ENCODE measurements around the gene BMF. TPM values are rescaled to one million over a fixed set of nuclear protein-coding genes. Genes with fewer than 3 reads are reported as not detected.

Gene BMF
- total and polyA plus RNA-seq, 2 experiments from 2014 or later: 0.40 to 1.1 TPM

- Histone ChIP-seq H3K27me3 (replicated peaks; ENCODE audit: insufficient read depth) (no peaks in the 10 kb centered on the region), H3K4me2 (ENCODE audit: unreplicated experiment) (no peak overlapping the region), H2AFZ (no peak overlapping the region), H3K79me2 (ENCODE audit: insufficient read depth) (no peaks in the 10 kb centered on the region), H3K27ac (no peak overlapping the region), H4K20me1 (ENCODE audit: insufficient read depth) (no peaks in the 10 kb centered on the region), H3K9ac (no peak overlapping the region), H3F3A (ENCODE audit: insufficient read depth) (peaks cover 14% of the 10 kb centered on the region), H3K9me2 (ENCODE audit: insufficient read depth) (no peaks in the 10 kb centered on the region), H3K9me3 (ENCODE audit: low read depth) (no peaks in the 10 kb centered on the region), H3K4me1 (ENCODE audit: insufficient read depth) (peaks cover 29% of the 10 kb centered on the region), H3K4me3 (no peak overlapping the region), H3K36me3 (ENCODE audit: low read depth) (no peaks in the 10 kb centered on the region)
- in situ Hi-C loops (cut with MboI): no loop called here
- no peak for DNase-seq
- TF ChIP-seq EZH2phosphoT487 (IDR thresholded peaks at IDR 0.05; ENCODE audit: insufficient read depth, low read depth) (no peak), EZH2 (IDR thresholded peaks at IDR 0.05; ENCODE audit: insufficient read depth, poor library complexity, severe bottlenecking) (no peak)
- WGBS, 2 experiments (ENCODE audit: low coverage in 1 of 2, low lambda C conversion rate in 2 of 2, missing lambda C conversion rate in 2 of 2): 70 to 79% methylated on average over 5 of the region's 5 CpGs
These were observed 42.1 kb downstream of the BMF start for GRCh38 chr15:40066589-40066988.

GRCh38 chr15:40065166-40065565, 43.5 kb downstream of the BMF start:
- H3K27me3 ChIP-seq (replicated peaks; ENCODE audit: insufficient read depth): no peaks in the 10 kb centered on the region
- no peaks in the 10 kb centered on the region for H4K20me1 ChIP-seq (ENCODE audit: insufficient read depth)
- H3K9me3 ChIP-seq (ENCODE audit: low read depth): no peaks in the 10 kb centered on the region
- H3K36me3 ChIP-seq (ENCODE audit: low read depth): no peaks in the 10 kb centered on the region
- DNase-seq: no peak
- peaks cover 14% of the 10 kb centered on the region for H3F3A ChIP-seq (ENCODE audit: insufficient read depth)
- no peak overlapping the region for H3K9ac ChIP-seq
- 95 to 96% methylated on average over 3 of the region's 3 CpGs for WGBS, 2 experiments (ENCODE audit: low coverage in 1 of 2, low lambda C conversion rate in 2 of 2, missing lambda C conversion rate in 2 of 2)
- H3K4me2 ChIP-seq (ENCODE audit: unreplicated experiment): no peak overlapping the region
- H3K9me2 ChIP-seq (ENCODE audit: insufficient read depth): no peaks in the 10 kb centered on the region
- in situ Hi-C loops (cut with MboI): no loop called here
- no peak overlapping the region for H3K27ac ChIP-seq
- H2AFZ ChIP-seq: no peak overlapping the region
- TF ChIP-seq EZH2 (IDR thresholded peaks at IDR 0.05; ENCODE audit: insufficient read depth, poor library complexity, severe bottlenecking) (no peak), EZH2phosphoT487 (IDR thresholded peaks at IDR 0.05; ENCODE audit: insufficient read depth, low read depth) (no peak)
- H3K4me1 ChIP-seq (ENCODE audit: insufficient read depth): peaks cover 29% of the 10 kb centered on the region
- no peak overlapping the region for H3K4me3 ChIP-seq
- no peaks in the 10 kb centered on the region for H3K79me2 ChIP-seq (ENCODE audit: insufficient read depth)

GRCh38 chr15:40064231-40064894, 44.3 kb downstream of the BMF start:
- Histone ChIP-seq H3K36me3 (ENCODE audit: low read depth) (no peaks in the 10 kb centered on the region), H3K27ac (peak overlapping the region; percentile 64), H3K4me3 (no peak overlapping the region), H3K4me2 (ENCODE audit: unreplicated experiment) (peak overlapping the region; percentile 41), H4K20me1 (ENCODE audit: insufficient read depth) (no peaks in the 10 kb centered on the region), H3K79me2 (ENCODE audit: insufficient read depth) (no peaks in the 10 kb centered on the region), H3K27me3 (replicated peaks; ENCODE audit: insufficient read depth) (no peaks in the 10 kb centered on the region), H2AFZ (no peak overlapping the region), H3F3A (ENCODE audit: insufficient read depth) (peaks cover 14% of the 10 kb centered on the region), H3K4me1 (ENCODE audit: insufficient read depth) (peaks cover 29% of the 10 kb centered on the region), H3K9ac (no peak overlapping the region), H3K9me2 (ENCODE audit: insufficient read depth) (no peaks in the 10 kb centered on the region), H3K9me3 (ENCODE audit: low read depth) (no peaks in the 10 kb centered on the region)
- peak; percentile 69 for DNase-seq
- 61 to 75% methylated on average over 8 of the region's 8 CpGs for WGBS, 2 experiments (ENCODE audit: low coverage in 1 of 2, low lambda C conversion rate in 2 of 2, missing lambda C conversion rate in 2 of 2)
- TF ChIP-seq EZH2 (IDR thresholded peaks at IDR 0.05; ENCODE audit: insufficient read depth, poor library complexity, severe bottlenecking) (no peak), EZH2phosphoT487 (IDR thresholded peaks at IDR 0.05; ENCODE audit: insufficient read depth, low read depth) (no peak)
- in situ Hi-C loops (cut with MboI): no loop called here

- no peaks in the 10 kb centered on the region for H3K36me3 ChIP-seq (ENCODE audit: low read depth)
- TF ChIP-seq EZH2 (IDR thresholded peaks at IDR 0.05; ENCODE audit: insufficient read depth, poor library complexity, severe bottlenecking) (no peak), EZH2phosphoT487 (IDR thresholded peaks at IDR 0.05; ENCODE audit: insufficient read depth, low read depth) (no peak)
- 0 to 16% methylated on average over 2 of the region's 2 CpGs for WGBS, 2 experiments (ENCODE audit: low coverage in 1 of 2, low lambda C conversion rate in 2 of 2, missing lambda C conversion rate in 2 of 2)
- DNase-seq: peak; percentile 82
- H3K9ac ChIP-seq: no peak overlapping the region; the same call in 1 of the 2 replicates
- in situ Hi-C loops (cut with MboI): no loop called here
- H3F3A ChIP-seq (ENCODE audit: insufficient read depth): peaks cover 14% of the 10 kb centered on the region
- H2AFZ ChIP-seq: peak overlapping the region; percentile 65
- no peaks in the 10 kb centered on the region for H3K79me2 ChIP-seq (ENCODE audit: insufficient read depth)
- no peak overlapping the region for H3K4me3 ChIP-seq
- no peaks in the 10 kb centered on the region for H4K20me1 ChIP-seq (ENCODE audit: insufficient read depth)
- peak overlapping the region; percentile 41 for H3K4me2 ChIP-seq (ENCODE audit: unreplicated experiment)
- no peaks in the 10 kb centered on the region for H3K9me3 ChIP-seq (ENCODE audit: low read depth)
- peak overlapping the region; percentile 64 for H3K27ac ChIP-seq
- no peaks in the 10 kb centered on the region for H3K9me2 ChIP-seq (ENCODE audit: insufficient read depth)
- no peaks in the 10 kb centered on the region for H3K27me3 ChIP-seq (replicated peaks; ENCODE audit: insufficient read depth)
- H3K4me1 ChIP-seq (ENCODE audit: insufficient read depth): peaks cover 34% of the 10 kb centered on the region
These were observed 45.1 kb downstream of the BMF start for GRCh38 chr15:40063563-40064011.
